Measurements from ENCODE around the gene SHISA6. TPM values are rescaled to one million over a fixed set of nuclear protein-coding genes. Genes with fewer than 3 reads are reported as not detected.

Gene SHISA6
- total RNA-seq, 1 donor from 2014 or later = not detected

DNA sequence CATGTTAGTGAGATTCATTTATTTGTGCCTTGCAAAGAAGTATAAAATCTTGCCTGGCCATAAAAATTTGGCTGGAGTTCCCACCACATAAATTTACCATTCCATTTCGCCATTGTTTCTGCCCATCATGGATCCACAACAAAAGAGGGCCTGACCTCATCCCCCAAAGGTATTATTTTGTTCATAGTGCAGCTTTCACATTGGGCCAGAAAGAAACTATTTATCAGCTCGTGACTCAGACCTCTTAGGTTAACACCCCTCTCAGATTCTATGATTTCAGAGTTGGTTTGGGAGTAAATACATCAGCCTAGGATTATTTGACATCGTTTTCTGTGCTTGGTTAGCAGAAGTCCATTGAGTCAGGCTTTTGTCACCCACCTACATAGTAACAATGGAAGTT, 108.1 kb downstream of the SHISA6 start:
- Mint-ChIP-seq H3K36me3 (ENCODE audit: low read depth) (no peaks in the 10 kb centered on the region), H3K4me1 (ENCODE audit: low read depth) (no peaks in the 10 kb centered on the region), H3K27me3 (ENCODE audit: insufficient read depth) (no peaks in the 10 kb centered on the region), H3K27ac (no peak overlapping the region), H3K9me3 (peaks cover 30% of the 10 kb centered on the region), H3K4me3 (no peak overlapping the region)
- DNase-seq (ENCODE audit: low spot score) = no peak
- intact Hi-C loops (cut with micrococcal nuclease) = no loop called here

DNA sequence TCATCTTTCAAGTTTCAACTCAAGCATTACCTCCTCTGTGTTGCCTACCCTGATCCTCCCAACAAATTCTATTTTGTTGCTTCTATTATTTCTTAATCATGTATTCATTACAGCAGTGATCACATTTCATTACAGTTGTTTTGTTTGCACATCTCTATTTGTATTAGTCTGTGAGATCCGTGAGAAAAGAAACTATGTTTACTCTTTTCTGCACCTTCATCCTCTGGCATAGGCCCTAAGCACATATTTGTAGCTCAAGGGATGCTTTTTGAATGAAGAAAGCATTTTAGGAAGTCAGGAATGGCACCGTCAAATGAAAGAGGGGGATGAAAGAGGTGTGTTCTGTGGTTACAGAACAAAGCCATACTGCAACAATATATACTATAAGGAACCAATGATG, 110.5 kb downstream of the SHISA6 start:
- H3K27ac Mint-ChIP-seq = no peak overlapping the region
- no peak for DNase-seq (ENCODE audit: low spot score)
- H3K4me1 Mint-ChIP-seq (ENCODE audit: low read depth) = no peaks in the 10 kb centered on the region
- intact Hi-C loops (cut with micrococcal nuclease) = no loop called here
- peaks cover 42% of the 10 kb centered on the region for H3K9me3 Mint-ChIP-seq
- no peak overlapping the region for H3K4me3 Mint-ChIP-seq
- no peaks in the 10 kb centered on the region for H3K36me3 Mint-ChIP-seq (ENCODE audit: low read depth)
- H3K27me3 Mint-ChIP-seq (ENCODE audit: insufficient read depth) = no peaks in the 10 kb centered on the region

DNA sequence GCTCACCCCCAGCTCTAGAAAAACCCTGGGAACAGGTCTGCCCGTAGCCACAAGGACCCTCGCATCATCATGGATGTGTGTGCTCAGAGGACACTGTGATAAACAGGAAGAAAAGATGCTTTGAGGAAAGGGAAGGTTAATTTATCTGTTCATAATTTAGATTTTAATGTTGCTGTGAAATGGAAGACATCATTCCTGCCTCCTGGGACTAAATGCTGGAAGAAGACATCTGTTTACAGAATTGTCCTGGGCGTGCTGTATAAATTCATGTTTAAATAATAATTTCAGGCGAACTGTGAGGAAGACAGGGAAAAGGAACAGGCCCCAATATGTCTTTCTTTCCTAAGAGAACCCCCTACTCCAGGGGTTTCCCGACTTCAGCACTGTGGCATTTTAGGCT, 112.6 kb downstream of the SHISA6 start:
- H3K27ac Mint-ChIP-seq = no peak overlapping the region
- peaks cover 54% of the 10 kb centered on the region for H3K9me3 Mint-ChIP-seq
- H3K4me1 Mint-ChIP-seq (ENCODE audit: low read depth) = no peaks in the 10 kb centered on the region
- DNase-seq (ENCODE audit: low spot score) = no peak
- no peaks in the 10 kb centered on the region for H3K27me3 Mint-ChIP-seq (ENCODE audit: insufficient read depth)
- intact Hi-C loops (cut with micrococcal nuclease) = no loop called here
- H3K4me3 Mint-ChIP-seq = no peak overlapping the region
- H3K36me3 Mint-ChIP-seq (ENCODE audit: low read depth) = no peaks in the 10 kb centered on the region

DNA sequence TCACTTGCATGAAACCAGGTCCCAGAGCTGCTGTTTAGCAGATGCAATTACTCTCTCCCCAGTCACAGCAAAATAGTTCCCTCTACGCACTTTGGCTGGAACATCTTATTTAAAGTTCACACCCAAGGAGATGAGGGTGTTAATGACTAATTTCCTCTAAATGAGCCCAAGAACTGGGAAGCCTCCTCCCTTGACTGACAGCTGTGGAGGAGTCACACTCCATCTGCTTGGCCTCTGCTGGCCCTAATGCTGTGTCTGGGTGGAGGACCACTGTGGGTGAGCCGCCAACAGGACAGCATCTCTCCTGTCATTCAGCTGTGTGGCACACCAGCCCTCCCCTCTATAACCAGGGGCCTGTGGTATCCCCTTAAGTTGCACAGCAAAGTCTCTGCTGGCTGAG, 115.4 kb downstream of the SHISA6 start:
- peaks cover 49% of the 10 kb centered on the region for H3K9me3 Mint-ChIP-seq
- H3K4me1 Mint-ChIP-seq (ENCODE audit: low read depth) = no peaks in the 10 kb centered on the region
- H3K27ac Mint-ChIP-seq = no peak overlapping the region
- no peak overlapping the region for H3K4me3 Mint-ChIP-seq
- DNase-seq (ENCODE audit: low spot score) = no peak
- no peaks in the 10 kb centered on the region for H3K36me3 Mint-ChIP-seq (ENCODE audit: low read depth)
- intact Hi-C loops (cut with micrococcal nuclease) = no loop called here
- no peaks in the 10 kb centered on the region for H3K27me3 Mint-ChIP-seq (ENCODE audit: insufficient read depth)

DNA sequence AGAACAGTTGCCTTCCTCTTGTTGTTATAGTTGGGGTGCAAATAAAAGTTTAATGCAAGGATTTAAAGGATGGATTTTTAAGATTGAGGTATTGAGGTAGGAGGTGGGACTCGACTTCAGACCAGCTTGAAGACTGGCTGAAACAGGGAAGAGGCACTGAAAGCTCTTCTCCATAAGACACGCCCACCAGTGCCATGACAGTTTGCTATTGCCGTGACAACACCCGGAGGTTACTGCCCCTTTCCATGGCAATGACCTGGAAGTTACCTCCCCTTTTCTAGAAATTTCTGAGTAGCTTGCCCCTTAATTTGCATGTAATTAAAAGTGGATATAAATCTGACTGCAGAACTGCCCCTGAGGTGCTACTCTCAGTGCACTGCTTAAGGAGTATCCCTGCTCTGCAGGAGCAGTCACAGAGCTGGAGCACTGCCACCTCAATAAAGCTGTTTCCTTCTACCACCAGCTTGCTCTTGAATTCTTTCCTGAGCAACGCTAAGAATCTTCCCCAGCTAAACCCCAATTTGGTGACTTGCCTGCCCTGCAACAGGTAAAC, 122.6 kb downstream of the SHISA6 start:
- Mint-ChIP-seq H3K4me3 (no peak overlapping the region), H3K4me1 (ENCODE audit: low read depth) (no peaks in the 10 kb centered on the region), H3K36me3 (ENCODE audit: low read depth) (no peaks in the 10 kb centered on the region), H3K27me3 (ENCODE audit: insufficient read depth) (no peaks in the 10 kb centered on the region), H3K9me3 (peaks cover 15% of the 10 kb centered on the region), H3K27ac (no peak overlapping the region)
- no peak for DNase-seq (ENCODE audit: low spot score)
- intact Hi-C loops (cut with micrococcal nuclease) = no loop called here

DNA sequence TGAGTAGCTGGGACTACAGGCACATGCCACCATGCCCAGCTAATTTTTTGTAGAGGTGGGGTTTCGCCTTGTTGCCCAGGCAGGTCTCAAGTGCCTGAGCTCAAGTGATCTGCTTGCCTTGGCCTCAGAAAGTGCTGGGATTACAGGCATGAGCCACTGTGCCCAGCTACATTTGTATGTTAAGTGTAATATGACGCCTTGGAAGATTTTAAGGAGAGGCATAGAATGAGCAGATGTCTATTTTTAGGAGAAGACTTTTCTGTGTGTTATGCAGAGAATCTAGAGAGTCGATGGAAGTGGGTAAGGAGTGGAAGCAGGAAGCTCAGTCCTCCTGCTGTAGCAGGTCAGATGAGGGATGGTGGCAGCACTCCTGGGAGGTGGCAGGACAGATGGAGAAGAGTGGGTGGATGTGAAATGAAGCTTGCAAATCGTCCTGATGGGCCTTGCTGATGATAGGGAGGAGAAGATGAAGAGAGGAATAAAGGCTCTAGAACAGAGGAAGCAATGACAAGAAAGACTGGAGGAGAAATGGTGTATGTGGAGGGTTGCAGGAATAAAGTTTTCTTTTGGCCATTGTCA, 125.3 kb downstream of the SHISA6 start:
- Mint-ChIP-seq H3K9me3 (peaks cover 5% of the 10 kb centered on the region), H3K27ac (no peak overlapping the region), H3K27me3 (ENCODE audit: insufficient read depth) (no peaks in the 10 kb centered on the region), H3K36me3 (ENCODE audit: low read depth) (no peaks in the 10 kb centered on the region), H3K4me3 (no peak overlapping the region), H3K4me1 (ENCODE audit: low read depth) (no peaks in the 10 kb centered on the region)
- DNase-seq (ENCODE audit: low spot score) = no peak
- intact Hi-C loops (cut with micrococcal nuclease) = no loop called here

DNA sequence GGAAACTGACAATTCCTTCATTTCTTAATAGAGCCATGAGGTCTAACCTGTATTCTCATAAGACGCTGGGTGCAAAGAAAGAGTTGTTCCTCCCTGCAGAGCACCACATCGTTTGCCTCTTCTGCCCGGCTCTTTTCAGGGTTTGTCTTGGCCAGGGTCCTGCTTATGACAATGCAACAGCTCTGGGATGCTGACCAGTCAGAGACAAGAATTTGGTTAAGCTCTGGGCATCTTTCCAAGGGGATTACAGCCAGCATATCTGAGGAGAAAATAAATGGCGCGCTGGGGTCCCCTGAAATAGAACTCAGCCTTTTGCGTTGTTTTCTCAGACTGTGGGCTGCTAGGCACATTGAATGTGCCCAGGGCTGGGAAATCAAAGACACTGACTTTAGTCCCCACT, 128.6 kb downstream of the SHISA6 start:
- peaks cover 5% of the 10 kb centered on the region for H3K9me3 Mint-ChIP-seq
- no peaks in the 10 kb centered on the region for H3K36me3 Mint-ChIP-seq (ENCODE audit: low read depth)
- H3K27me3 Mint-ChIP-seq (ENCODE audit: insufficient read depth) = no peaks in the 10 kb centered on the region
- H3K27ac Mint-ChIP-seq = no peak overlapping the region
- H3K4me1 Mint-ChIP-seq (ENCODE audit: low read depth) = no peaks in the 10 kb centered on the region
- DNase-seq (ENCODE audit: low spot score) = no peak
- intact Hi-C loops (cut with micrococcal nuclease) = no loop called here
- no peak overlapping the region for H3K4me3 Mint-ChIP-seq

DNA sequence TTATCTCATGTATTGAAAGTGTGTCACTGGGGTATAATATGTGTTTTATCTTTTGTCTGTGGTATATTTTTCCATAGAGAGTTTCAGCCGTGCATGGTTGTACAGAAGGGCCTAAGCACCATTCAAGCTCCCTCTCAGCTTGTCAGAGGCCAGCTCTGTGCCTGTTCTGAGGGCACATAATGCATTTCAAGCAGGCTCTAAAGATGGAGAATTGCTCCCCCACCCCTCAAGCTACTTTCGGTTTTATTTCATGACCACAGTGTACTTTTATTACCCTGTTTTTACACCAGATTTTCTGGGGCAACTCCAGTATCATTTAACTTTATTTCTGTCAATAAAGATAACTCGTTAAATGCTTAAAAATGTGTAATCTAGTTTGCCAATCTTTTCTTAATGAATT, 131.7 kb downstream of the SHISA6 start:
- Mint-ChIP-seq H3K9me3 (no peaks in the 10 kb centered on the region), H3K4me1 (ENCODE audit: low read depth) (no peaks in the 10 kb centered on the region), H3K36me3 (ENCODE audit: low read depth) (no peaks in the 10 kb centered on the region), H3K27ac (no peak overlapping the region), H3K27me3 (ENCODE audit: insufficient read depth) (no peaks in the 10 kb centered on the region), H3K4me3 (no peak overlapping the region)
- intact Hi-C loops (cut with micrococcal nuclease) = no loop called here
- no peak for DNase-seq (ENCODE audit: low spot score)

DNA sequence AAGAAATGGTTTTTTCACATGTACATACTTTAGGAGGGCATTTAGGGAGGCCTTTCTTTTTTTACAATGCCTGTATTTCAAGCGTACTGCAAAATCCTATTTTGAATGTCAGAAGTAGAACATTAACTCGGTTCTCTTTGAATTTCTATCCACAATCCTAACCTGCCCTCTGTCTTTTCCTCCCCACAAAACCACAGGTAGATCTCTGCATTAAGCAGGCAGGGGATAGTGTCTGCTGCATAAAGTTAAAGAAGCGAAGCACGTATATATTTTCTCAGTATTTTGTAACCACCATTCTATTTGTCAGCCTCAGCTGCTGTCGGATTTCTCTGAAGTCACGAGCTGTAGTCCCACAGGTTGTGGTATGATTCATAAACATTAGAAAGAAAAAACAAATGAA, 137.5 kb downstream of the SHISA6 start:
- no peaks in the 10 kb centered on the region for H3K4me1 Mint-ChIP-seq (ENCODE audit: low read depth)
- no peaks in the 10 kb centered on the region for H3K36me3 Mint-ChIP-seq (ENCODE audit: low read depth)
- H3K4me3 Mint-ChIP-seq = no peak overlapping the region
- H3K27ac Mint-ChIP-seq = no peak overlapping the region
- DNase-seq (ENCODE audit: low spot score) = no peak
- intact Hi-C loops (cut with micrococcal nuclease) = no loop called here
- peaks cover 6% of the 10 kb centered on the region for H3K9me3 Mint-ChIP-seq
- H3K27me3 Mint-ChIP-seq (ENCODE audit: insufficient read depth) = no peaks in the 10 kb centered on the region

DNA sequence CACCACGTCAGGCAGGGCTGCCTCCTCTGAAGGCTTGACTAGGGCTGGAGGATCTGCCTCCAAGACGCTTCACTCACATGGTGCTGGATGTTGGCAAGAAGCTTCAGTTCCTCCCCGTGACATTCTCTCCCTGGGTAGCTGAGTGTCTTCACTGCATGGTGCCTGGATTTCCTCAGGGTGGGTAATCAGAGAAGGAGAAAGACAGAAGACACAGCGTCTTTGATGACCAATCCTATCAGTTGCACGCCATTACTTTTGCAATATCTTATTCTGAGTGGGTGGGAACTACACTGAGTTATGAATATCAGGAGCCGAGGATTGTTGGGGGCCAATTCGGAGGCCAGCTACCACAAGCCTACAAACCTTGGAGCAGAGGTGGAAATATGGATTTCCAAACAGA, 139.7 kb downstream of the SHISA6 start:
- Mint-ChIP-seq H3K27ac (no peak overlapping the region), H3K27me3 (ENCODE audit: insufficient read depth) (no peaks in the 10 kb centered on the region), H3K36me3 (ENCODE audit: low read depth) (no peaks in the 10 kb centered on the region), H3K9me3 (peaks cover 26% of the 10 kb centered on the region), H3K4me1 (ENCODE audit: low read depth) (no peaks in the 10 kb centered on the region), H3K4me3 (no peak overlapping the region)
- intact Hi-C loops (cut with micrococcal nuclease) = no loop called here
- no peak for DNase-seq (ENCODE audit: low spot score)

DNA sequence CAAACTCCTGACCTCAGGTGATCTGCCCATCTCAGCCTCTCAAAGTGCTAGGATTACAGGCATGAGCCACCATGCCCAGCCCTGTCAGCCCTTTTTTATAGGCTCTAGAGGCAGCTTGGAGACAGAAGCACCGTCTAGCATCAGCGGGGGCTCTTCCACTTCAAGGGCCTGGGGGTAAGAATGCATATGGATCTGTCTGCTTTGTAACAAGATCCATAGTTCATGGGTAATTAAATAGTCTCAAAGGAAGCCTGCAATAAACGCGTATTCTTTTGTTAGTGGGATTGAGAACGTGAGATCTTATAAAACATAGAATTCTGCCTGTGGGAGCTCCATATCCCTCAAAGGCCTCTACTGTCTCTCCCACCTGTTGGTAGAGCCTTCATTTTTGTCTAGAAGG, 142.1 kb downstream of the SHISA6 start:
- no peak for DNase-seq (ENCODE audit: low spot score)
- Mint-ChIP-seq H3K4me1 (ENCODE audit: low read depth) (no peaks in the 10 kb centered on the region), H3K9me3 (peaks cover 35% of the 10 kb centered on the region), H3K36me3 (ENCODE audit: low read depth) (no peaks in the 10 kb centered on the region), H3K27ac (no peak overlapping the region), H3K4me3 (no peak overlapping the region), H3K27me3 (ENCODE audit: insufficient read depth) (no peaks in the 10 kb centered on the region)
- intact Hi-C loops (cut with micrococcal nuclease) = no loop called here

DNA sequence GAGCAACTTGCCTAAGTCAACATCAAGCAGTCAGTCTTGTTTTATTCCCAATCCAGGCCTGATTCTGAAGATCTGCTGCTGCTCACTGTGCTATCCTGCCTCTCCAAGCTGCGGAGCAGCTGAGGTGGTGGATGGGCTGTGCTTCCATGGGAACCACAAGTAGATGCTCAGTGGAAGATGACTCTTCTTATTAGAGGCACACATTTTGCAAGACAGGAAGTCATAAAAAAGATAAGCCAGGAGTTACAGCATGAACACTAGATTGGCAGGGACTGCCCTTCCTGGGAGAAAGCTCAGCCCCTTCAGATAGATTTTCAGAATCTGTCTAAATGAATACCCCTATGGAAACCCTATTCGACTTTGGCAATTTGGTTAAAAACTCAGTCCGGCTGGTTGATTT, 143.1 kb downstream of the SHISA6 start:
- no peaks in the 10 kb centered on the region for H3K4me1 Mint-ChIP-seq (ENCODE audit: low read depth)
- no peak overlapping the region for H3K27ac Mint-ChIP-seq
- peaks cover 36% of the 10 kb centered on the region for H3K9me3 Mint-ChIP-seq
- DNase-seq (ENCODE audit: low spot score) = no peak
- H3K4me3 Mint-ChIP-seq = no peak overlapping the region
- no peaks in the 10 kb centered on the region for H3K27me3 Mint-ChIP-seq (ENCODE audit: insufficient read depth)
- no peaks in the 10 kb centered on the region for H3K36me3 Mint-ChIP-seq (ENCODE audit: low read depth)
- intact Hi-C loops (cut with micrococcal nuclease) = no loop called here

DNA sequence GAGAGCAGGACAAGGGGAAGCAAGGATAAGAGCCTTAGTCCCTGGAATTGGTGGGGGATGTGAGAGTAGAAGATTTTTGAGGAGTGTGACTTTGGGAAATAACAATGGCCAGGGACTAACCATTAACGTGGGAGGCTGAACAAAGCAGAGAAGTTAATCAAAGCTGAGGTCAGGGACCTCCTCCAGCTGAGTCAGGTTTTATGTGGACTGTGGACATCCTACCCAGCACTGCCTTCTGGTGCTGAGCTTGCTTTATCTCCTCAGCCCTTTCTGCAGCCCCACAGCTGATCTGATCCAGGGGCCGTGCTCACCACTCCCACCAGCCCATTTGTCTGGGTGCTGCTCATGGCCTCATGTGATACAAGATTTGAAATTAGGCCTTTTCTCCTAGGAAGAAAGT, 146.6 kb downstream of the SHISA6 start:
- no peaks in the 10 kb centered on the region for H3K27me3 Mint-ChIP-seq (ENCODE audit: insufficient read depth)
- intact Hi-C loops (cut with micrococcal nuclease) = no loop called here
- no peak overlapping the region for H3K4me3 Mint-ChIP-seq
- no peaks in the 10 kb centered on the region for H3K36me3 Mint-ChIP-seq (ENCODE audit: low read depth)
- H3K27ac Mint-ChIP-seq = no peak overlapping the region
- H3K9me3 Mint-ChIP-seq = peaks cover 48% of the 10 kb centered on the region
- DNase-seq (ENCODE audit: low spot score) = no peak
- H3K4me1 Mint-ChIP-seq (ENCODE audit: low read depth) = no peaks in the 10 kb centered on the region

DNA sequence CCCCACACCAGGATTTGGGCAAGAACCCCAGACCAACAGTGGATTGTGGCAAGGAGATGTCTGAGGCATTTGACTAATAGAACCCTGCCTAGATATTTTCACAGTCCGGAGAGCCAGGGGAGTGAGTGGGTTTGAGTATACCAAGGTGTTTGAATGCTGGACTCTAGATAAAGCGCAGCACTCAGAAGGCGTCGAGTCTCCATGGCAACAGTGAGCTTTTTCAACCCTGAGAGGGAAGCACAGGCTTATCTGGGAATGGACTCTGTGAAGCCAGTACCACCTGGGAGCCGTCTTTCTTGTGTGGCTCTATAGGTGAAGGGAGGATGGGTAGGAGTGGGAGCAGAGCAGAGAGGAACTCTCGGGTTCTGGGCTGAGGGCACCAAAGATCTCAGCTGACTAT, 147.0 kb downstream of the SHISA6 start:
- intact Hi-C loops (cut with micrococcal nuclease) = no loop called here
- no peak overlapping the region for H3K4me3 Mint-ChIP-seq

More for the DNA sequence above, 147.0 kb downstream of the SHISA6 start:
- H3K27me3 Mint-ChIP-seq (ENCODE audit: insufficient read depth) = no peaks in the 10 kb centered on the region
- no peaks in the 10 kb centered on the region for H3K4me1 Mint-ChIP-seq (ENCODE audit: low read depth)
- H3K9me3 Mint-ChIP-seq = peaks cover 48% of the 10 kb centered on the region
- no peaks in the 10 kb centered on the region for H3K36me3 Mint-ChIP-seq (ENCODE audit: low read depth)
- H3K27ac Mint-ChIP-seq = no peak overlapping the region
- no peak for DNase-seq (ENCODE audit: low spot score)

Data from activated T-helper 1 cell treated with anti-CD3 and anti-CD28 coated beads, Interleukin-12 subunit alpha, Interleukin-12 subunit beta, Interleukin-2, Interleukin-4 antibody, amounts not matched to agents 30 ng/mL and 10 ng/mL and 1 ng/mL, durations not matched to agents 14 hours and 24 hours and 36 hours (primary cell).